Body of pancreas (tissue), 4 donors: ENCODE results near the gene ARHGEF37.

ENCODE experiments used
- POLR2A ChIP-seq, 3 donors: fragments of 450-650 bp; IDR thresholded peaks; one replicate each; pipeline ENCODE4 v1.6.1; 2016; ENCODE audit warnings: antibody characterized with exemption in 3 of 3, mild to moderate bottlenecking in 2 of 3
- TF ChIP-seq, protein P1 (sequence below), 7 experiments: fragments of 450-650 bp in 4 of 7; fragments of 200-600 bp in 3 of 7; sonication (generic) in 3 of 7; IDR thresholded peaks; one replicate each; pipeline ENCODE4 v1.5.1; 2016 to 2019; ENCODE audit warnings: antibody characterized with exemption in 7 of 7

DNA sequence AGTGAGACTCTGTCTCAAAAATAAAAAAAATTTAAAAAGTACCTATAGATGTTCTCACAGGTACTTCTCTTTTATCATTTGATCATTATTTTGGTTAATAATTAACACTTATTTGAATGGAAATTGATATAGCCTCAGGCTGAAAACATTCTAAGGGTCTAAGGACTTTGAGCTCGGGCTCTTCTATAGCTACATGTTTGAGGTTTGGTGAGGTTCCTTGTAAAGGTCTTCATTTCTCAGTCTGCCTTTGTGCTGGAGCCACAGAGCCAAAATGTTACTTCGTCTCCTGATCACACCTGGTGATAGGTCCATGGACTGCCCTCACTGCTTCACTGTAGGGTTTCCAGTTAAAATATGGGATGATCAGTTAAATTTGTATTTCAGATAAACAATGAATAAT is 22.6 kb downstream of the ARHGEF37 start:
- TF ChIP-seq, protein P1, sequence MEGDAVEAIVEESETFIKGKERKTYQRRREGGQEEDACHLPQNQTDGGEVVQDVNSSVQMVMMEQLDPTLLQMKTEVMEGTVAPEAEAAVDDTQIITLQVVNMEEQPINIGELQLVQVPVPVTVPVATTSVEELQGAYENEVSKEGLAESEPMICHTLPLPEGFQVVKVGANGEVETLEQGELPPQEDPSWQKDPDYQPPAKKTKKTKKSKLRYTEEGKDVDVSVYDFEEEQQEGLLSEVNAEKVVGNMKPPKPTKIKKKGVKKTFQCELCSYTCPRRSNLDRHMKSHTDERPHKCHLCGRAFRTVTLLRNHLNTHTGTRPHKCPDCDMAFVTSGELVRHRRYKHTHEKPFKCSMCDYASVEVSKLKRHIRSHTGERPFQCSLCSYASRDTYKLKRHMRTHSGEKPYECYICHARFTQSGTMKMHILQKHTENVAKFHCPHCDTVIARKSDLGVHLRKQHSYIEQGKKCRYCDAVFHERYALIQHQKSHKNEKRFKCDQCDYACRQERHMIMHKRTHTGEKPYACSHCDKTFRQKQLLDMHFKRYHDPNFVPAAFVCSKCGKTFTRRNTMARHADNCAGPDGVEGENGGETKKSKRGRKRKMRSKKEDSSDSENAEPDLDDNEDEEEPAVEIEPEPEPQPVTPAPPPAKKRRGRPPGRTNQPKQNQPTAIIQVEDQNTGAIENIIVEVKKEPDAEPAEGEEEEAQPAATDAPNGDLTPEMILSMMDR (IDR thresholded peaks at IDR 0.05) = no peak
- no peak for TF ChIP-seq POLR2A (IDR thresholded peaks at IDR 0.05)
